RWPE1 (cell line): Measurements from ENCODE around the gene ELK3.
A peak's percentile ranks its signal among the peaks of the same experiment; 100 is the strongest.

Experiments used
- CTCF ChIA-PET: fragments of 350-600 bp; sonication (Branson Sonifier 250); formaldehyde crosslinking; extraction: SDS; loops from one replicate; lab custom pipeline; 2021; lab: Yijun Ruan, JAX
- POLR2A ChIA-PET: fragments of 400-600 bp; formaldehyde crosslinking; extraction: SDS; loops from one replicate; lab custom pipeline; 2020; ENCODE audit warnings: antibody characterized with exemption; ENCODE audit not compliant: low non-redundant PET; lab: Yijun Ruan, JAX
- DNase-seq: peaks from one replicate; pipeline ENCODE4 v3.0.0; 2012; ENCODE audit warnings: low spot score
- H3K27ac ChIP-seq: fragments of 450-650 bp; 2 replicates; pipeline ENCODE4 v1.5.1; 2017
- TF ChIP-seq, protein P1 (sequence below): fragments of 450-650 bp; conservative IDR thresholded peaks from 2 replicates; pipeline ENCODE4 v1.5.1; 2017; ENCODE audit warnings: low read depth, mild to moderate bottlenecking

ELK3 gene

GRCh38 chr12:96228566-96229248 lies 34.5 kb downstream of the ELK3 start:
- TF ChIP-seq, protein P1, sequence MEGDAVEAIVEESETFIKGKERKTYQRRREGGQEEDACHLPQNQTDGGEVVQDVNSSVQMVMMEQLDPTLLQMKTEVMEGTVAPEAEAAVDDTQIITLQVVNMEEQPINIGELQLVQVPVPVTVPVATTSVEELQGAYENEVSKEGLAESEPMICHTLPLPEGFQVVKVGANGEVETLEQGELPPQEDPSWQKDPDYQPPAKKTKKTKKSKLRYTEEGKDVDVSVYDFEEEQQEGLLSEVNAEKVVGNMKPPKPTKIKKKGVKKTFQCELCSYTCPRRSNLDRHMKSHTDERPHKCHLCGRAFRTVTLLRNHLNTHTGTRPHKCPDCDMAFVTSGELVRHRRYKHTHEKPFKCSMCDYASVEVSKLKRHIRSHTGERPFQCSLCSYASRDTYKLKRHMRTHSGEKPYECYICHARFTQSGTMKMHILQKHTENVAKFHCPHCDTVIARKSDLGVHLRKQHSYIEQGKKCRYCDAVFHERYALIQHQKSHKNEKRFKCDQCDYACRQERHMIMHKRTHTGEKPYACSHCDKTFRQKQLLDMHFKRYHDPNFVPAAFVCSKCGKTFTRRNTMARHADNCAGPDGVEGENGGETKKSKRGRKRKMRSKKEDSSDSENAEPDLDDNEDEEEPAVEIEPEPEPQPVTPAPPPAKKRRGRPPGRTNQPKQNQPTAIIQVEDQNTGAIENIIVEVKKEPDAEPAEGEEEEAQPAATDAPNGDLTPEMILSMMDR, result no peak
- no peak for DNase-seq
- peak overlapping the region; percentile 90 for H3K27ac ChIP-seq
- ChIA-PET POLR2A (no interaction called here), CTCF (no interaction called here)

- no peak for DNase-seq
- TF ChIP-seq, protein P1, result no peak
- peak overlapping the region; percentile 98 for H3K27ac ChIP-seq
- ChIA-PET POLR2A (no interaction called here), CTCF (no interaction called here)
Observed at GRCh38 chr12:96230646-96231045, 36.5 kb downstream of the ELK3 start.

GRCh38 chr12:96233168-96233567 lies 39.0 kb downstream of the ELK3 start:
- CTCF ChIA-PET, result no interaction called here
- H3K27ac ChIP-seq, result peak overlapping the region; percentile 98
- DNase-seq, result no peak
- POLR2A ChIA-PET, result no interaction called here
- TF ChIP-seq, protein P1, result no peak

- TF ChIP-seq, protein P1, result no peak
- ChIA-PET CTCF (no interaction called here), POLR2A (no interaction called here)
- peak; percentile 29 for DNase-seq
- H3K27ac ChIP-seq, result peak overlapping the region; percentile 98
Observed at GRCh38 chr12:96233939-96234461, 39.8 kb downstream of the ELK3 start.

- POLR2A ChIA-PET, result no interaction called here
- no peak for DNase-seq
- H3K27ac ChIP-seq, result peak overlapping the region; percentile 98
- CTCF ChIA-PET, result interaction anchor here (1.4 kb wide), 1 partner anchor 20 kb away, joined by 3 read pairs; no protein-coding TSS in a partner anchor
- TF ChIP-seq, protein P1, result no peak
Observed at GRCh38 chr12:96234591-96235483, 40.7 kb downstream of the ELK3 start.

GRCh38 chr12:96235484-96235826 lies 41.3 kb downstream of the ELK3 start:
- DNase-seq, result no peak
- POLR2A ChIA-PET, result no interaction called here
- TF ChIP-seq, protein P1, result no peak
- peak overlapping the region; percentile 98 for H3K27ac ChIP-seq
- CTCF ChIA-PET, result interaction anchor here (1.4 kb wide), 1 partner anchor 20 kb away, joined by 3 read pairs; no protein-coding TSS in a partner anchor
